ENCODE results near the gene KCNQ1.

The KCNQ1 gene

GRCh38 chr11:2589538-2589934 is 144.7 kb downstream of the KCNQ1 start:
- no peaks in the 10 kb centered on the region for H3K79me1 ChIP-seq (replicated peaks; ENCODE audit: low read length, poor library complexity, severe bottlenecking)
- WGBS, result 85% methylated on average over 12 of the region's 12 CpGs
- H2BK15ac ChIP-seq (ENCODE audit: low read depth, poor library complexity, severe bottlenecking), result no peak overlapping the region
- H2AFZ ChIP-seq (ENCODE audit: low read depth, low read length), result no peak overlapping the region
- DNase-seq, result no peak
- no peak overlapping the region for H3K4me3 ChIP-seq (ENCODE audit: insufficient read depth in 1 of 2, low read depth in 1 of 2, low read length in 2 of 2)
- no peak overlapping the region for H3K4me2 ChIP-seq (ENCODE audit: low read length, poor library complexity, severe bottlenecking)
- H2BK5ac ChIP-seq (ENCODE audit: low read depth, low read length, poor library complexity, severe bottlenecking), result no peak overlapping the region
- H2BK12ac ChIP-seq (ENCODE audit: low read length in 2 of 2), result no peak overlapping the region
- no peak overlapping the region for H3K23ac ChIP-seq (ENCODE audit: low read length in 2 of 2)
- H2BK120ac ChIP-seq (ENCODE audit: low read depth, low read length), result no peak overlapping the region
- H3K14ac ChIP-seq (ENCODE audit: low read length in 2 of 2), result no peak overlapping the region
- no peak overlapping the region for H3K4ac ChIP-seq (ENCODE audit: low read depth in 1 of 2, low read length in 2 of 2)
- no peak overlapping the region for H4K8ac ChIP-seq (ENCODE audit: low read length)
- H3K27me3 ChIP-seq (ENCODE audit: control insufficient read depth in 1 of 2, insufficient read depth in 1 of 2, low read length in 2 of 2), result peaks cover 35 to 38% of the 10 kb centered on the region in 2 experiments
- no peak overlapping the region for H3K9ac ChIP-seq (ENCODE audit: low read length)
- H3K27ac ChIP-seq (ENCODE audit: low read length, poor library complexity, severe bottlenecking), result no peak overlapping the region
- H4K91ac ChIP-seq (ENCODE audit: low read length), result no peak overlapping the region
- H3K36me3 ChIP-seq (ENCODE audit: control insufficient read depth in 1 of 2, insufficient read depth in 2 of 2, low read depth in 1 of 2, low read length in 2 of 2), result no peaks in the 10 kb centered on the region
- peaks cover 18% of the 10 kb centered on the region for H3K9me3 ChIP-seq (ENCODE audit: control insufficient read depth, low read length)
- peaks cover 14% of the 10 kb centered on the region for H3K4me1 ChIP-seq (ENCODE audit: control insufficient read depth, insufficient read depth, low read depth, low read length)
- H2AK5ac ChIP-seq (ENCODE audit: low read length, severe bottlenecking), result no peak overlapping the region
- no peak overlapping the region for H3K18ac ChIP-seq (ENCODE audit: low read depth in 1 of 2, low read length in 2 of 2)

GRCh38 chr11:2590131-2590964 is 145.5 kb downstream of the KCNQ1 start:
- 86% methylated on average over 13 of the region's 13 CpGs for WGBS
- H3K23ac ChIP-seq (ENCODE audit: low read length in 2 of 2), result no peak overlapping the region
- no peak for DNase-seq

GRCh38 chr11:2590965-2591754 is 146.4 kb downstream of the KCNQ1 start:
- no peak overlapping the region for H3K14ac ChIP-seq (ENCODE audit: low read length in 2 of 2)
- H3K23ac ChIP-seq (ENCODE audit: low read length in 2 of 2), result no peak overlapping the region
- H3K27ac ChIP-seq (ENCODE audit: low read length, poor library complexity, severe bottlenecking), result no peak overlapping the region
- no peak overlapping the region for H2BK12ac ChIP-seq (ENCODE audit: low read length in 2 of 2)
- H3K4ac ChIP-seq (ENCODE audit: low read depth in 1 of 2, low read length in 2 of 2), result no peak overlapping the region
- no peak overlapping the region for H3K9ac ChIP-seq (ENCODE audit: low read length)
- H3K79me1 ChIP-seq (replicated peaks; ENCODE audit: low read length, poor library complexity, severe bottlenecking), result no peaks in the 10 kb centered on the region
- no peak overlapping the region for H2AFZ ChIP-seq (ENCODE audit: low read depth, low read length)
- H2BK5ac ChIP-seq (ENCODE audit: low read depth, low read length, poor library complexity, severe bottlenecking), result no peak overlapping the region
- peaks cover 27 to 32% of the 10 kb centered on the region in 2 experiments for H3K27me3 ChIP-seq (ENCODE audit: control insufficient read depth in 1 of 2, insufficient read depth in 1 of 2, low read length in 2 of 2)
- no peak overlapping the region for H2BK15ac ChIP-seq (ENCODE audit: low read depth, poor library complexity, severe bottlenecking)
- no peak overlapping the region for H3K4me2 ChIP-seq (ENCODE audit: low read length, poor library complexity, severe bottlenecking)
- DNase-seq, result no peak
- no peak overlapping the region for H3K18ac ChIP-seq (ENCODE audit: low read depth in 1 of 2, low read length in 2 of 2)
- H2AK5ac ChIP-seq (ENCODE audit: low read length, severe bottlenecking), result no peak overlapping the region
- H2BK120ac ChIP-seq (ENCODE audit: low read depth, low read length), result no peak overlapping the region
- peaks cover 34% of the 10 kb centered on the region for H3K9me3 ChIP-seq (ENCODE audit: control insufficient read depth, low read length)
- H4K8ac ChIP-seq (ENCODE audit: low read length), result no peak overlapping the region
- H3K4me1 ChIP-seq (ENCODE audit: control insufficient read depth, insufficient read depth, low read depth, low read length), result peaks cover 11% of the 10 kb centered on the region
- H3K4me3 ChIP-seq (ENCODE audit: insufficient read depth in 1 of 2, low read depth in 1 of 2, low read length in 2 of 2), result no peak overlapping the region
- H4K91ac ChIP-seq (ENCODE audit: low read length), result no peak overlapping the region
- H3K36me3 ChIP-seq (ENCODE audit: control insufficient read depth in 1 of 2, insufficient read depth in 2 of 2, low read depth in 1 of 2, low read length in 2 of 2), result no peaks in the 10 kb centered on the region
- WGBS, result 80% methylated on average over 26 of the region's 28 CpGs

More at GRCh38 chr11:2590131-2590964, 145.5 kb downstream of the KCNQ1 start:
- no peak overlapping the region for H2AFZ ChIP-seq (ENCODE audit: low read depth, low read length)
- H3K9ac ChIP-seq (ENCODE audit: low read length), result no peak overlapping the region
- H3K4me2 ChIP-seq (ENCODE audit: low read length, poor library complexity, severe bottlenecking), result no peak overlapping the region
- H3K4ac ChIP-seq (ENCODE audit: low read depth in 1 of 2, low read length in 2 of 2), result no peak overlapping the region
- no peak overlapping the region for H2BK120ac ChIP-seq (ENCODE audit: low read depth, low read length)
- H3K14ac ChIP-seq (ENCODE audit: low read length in 2 of 2), result no peak overlapping the region
- peaks cover 14% of the 10 kb centered on the region for H3K4me1 ChIP-seq (ENCODE audit: control insufficient read depth, insufficient read depth, low read depth, low read length)
- H3K18ac ChIP-seq (ENCODE audit: low read depth in 1 of 2, low read length in 2 of 2), result no peak overlapping the region
- no peak overlapping the region for H2BK12ac ChIP-seq (ENCODE audit: low read length in 2 of 2)
- peaks cover 34 to 36% of the 10 kb centered on the region in 2 experiments for H3K27me3 ChIP-seq (ENCODE audit: control insufficient read depth in 1 of 2, insufficient read depth in 1 of 2, low read length in 2 of 2)
- no peaks in the 10 kb centered on the region for H3K36me3 ChIP-seq (ENCODE audit: control insufficient read depth in 1 of 2, insufficient read depth in 2 of 2, low read depth in 1 of 2, low read length in 2 of 2)
- peaks cover 26% of the 10 kb centered on the region for H3K9me3 ChIP-seq (ENCODE audit: control insufficient read depth, low read length)
- no peak overlapping the region for H2BK15ac ChIP-seq (ENCODE audit: low read depth, poor library complexity, severe bottlenecking)
- H3K79me1 ChIP-seq (replicated peaks; ENCODE audit: low read length, poor library complexity, severe bottlenecking), result no peaks in the 10 kb centered on the region
- H4K91ac ChIP-seq (ENCODE audit: low read length), result no peak overlapping the region
- no peak overlapping the region for H2AK5ac ChIP-seq (ENCODE audit: low read length, severe bottlenecking)
- no peak overlapping the region for H4K8ac ChIP-seq (ENCODE audit: low read length)
- no peak overlapping the region for H2BK5ac ChIP-seq (ENCODE audit: low read depth, low read length, poor library complexity, severe bottlenecking)
- H3K4me3 ChIP-seq (ENCODE audit: insufficient read depth in 1 of 2, low read depth in 1 of 2, low read length in 2 of 2), result no peak overlapping the region
- H3K27ac ChIP-seq (ENCODE audit: low read length, poor library complexity, severe bottlenecking), result no peak overlapping the region

GRCh38 chr11:2591805-2592204 is 147.0 kb downstream of the KCNQ1 start:
- no peak overlapping the region for H2BK12ac ChIP-seq (ENCODE audit: low read length in 2 of 2)
- H3K23ac ChIP-seq (ENCODE audit: low read length in 2 of 2), result no peak overlapping the region
- WGBS, result 77% methylated on average over 10 of the region's 10 CpGs
- no peaks in the 10 kb centered on the region for H3K79me1 ChIP-seq (replicated peaks; ENCODE audit: low read length, poor library complexity, severe bottlenecking)
- no peak overlapping the region for H2AFZ ChIP-seq (ENCODE audit: low read depth, low read length)
- H3K9ac ChIP-seq (ENCODE audit: low read length), result no peak overlapping the region
- no peak overlapping the region for H3K27ac ChIP-seq (ENCODE audit: low read length, poor library complexity, severe bottlenecking)
- H3K18ac ChIP-seq (ENCODE audit: low read depth in 1 of 2, low read length in 2 of 2), result no peak overlapping the region
- H2BK120ac ChIP-seq (ENCODE audit: low read depth, low read length), result no peak overlapping the region
- H3K4ac ChIP-seq (ENCODE audit: low read depth in 1 of 2, low read length in 2 of 2), result no peak overlapping the region
- peaks cover 5% of the 10 kb centered on the region for H3K4me1 ChIP-seq (ENCODE audit: control insufficient read depth, insufficient read depth, low read depth, low read length)
- H4K91ac ChIP-seq (ENCODE audit: low read length), result no peak overlapping the region
- H3K14ac ChIP-seq (ENCODE audit: low read length in 2 of 2), result no peak overlapping the region
- H2BK5ac ChIP-seq (ENCODE audit: low read depth, low read length, poor library complexity, severe bottlenecking), result no peak overlapping the region
- peaks cover 22 to 26% of the 10 kb centered on the region in 2 experiments for H3K27me3 ChIP-seq (ENCODE audit: control insufficient read depth in 1 of 2, insufficient read depth in 1 of 2, low read length in 2 of 2)
- no peak overlapping the region for H2AK5ac ChIP-seq (ENCODE audit: low read length, severe bottlenecking)
- no peak for DNase-seq
- H4K8ac ChIP-seq (ENCODE audit: low read length), result no peak overlapping the region
- peaks cover 39% of the 10 kb centered on the region for H3K9me3 ChIP-seq (ENCODE audit: control insufficient read depth, low read length)
- H3K4me3 ChIP-seq (ENCODE audit: insufficient read depth in 1 of 2, low read depth in 1 of 2, low read length in 2 of 2), result no peak overlapping the region
- no peak overlapping the region for H2BK15ac ChIP-seq (ENCODE audit: low read depth, poor library complexity, severe bottlenecking)
- H3K36me3 ChIP-seq (ENCODE audit: control insufficient read depth in 1 of 2, insufficient read depth in 2 of 2, low read depth in 1 of 2, low read length in 2 of 2), result no peaks in the 10 kb centered on the region
- no peak overlapping the region for H3K4me2 ChIP-seq (ENCODE audit: low read length, poor library complexity, severe bottlenecking)

All from mesenchymal stem cell (in vitro differentiated cells and primary cell).